Peyer's patch (tissue), 4 donors: Measurements from ENCODE around the gene C1orf94. TPM values are rescaled to one million over a fixed set of nuclear protein-coding genes. Genes with fewer than 3 reads are reported as not detected.

Experiments
- DNase-seq, 3 donors: peaks; one replicate each; pipeline ENCODE4 v3.0.0-alpha.2; 2017 to 2019
- H3K27ac ChIP-seq, 4 donors: fragments of 200-600 bp; sonication (generic); one replicate each; pipeline ENCODE4 v1.5.1; 2016 to 2019
- H3K27me3 ChIP-seq, 2 donors: fragments of 200-600 bp; sonication (generic); one replicate each; pipeline ENCODE4 v1.5.1; 2019
- H3K36me3 ChIP-seq, 3 donors: fragments of 200-600 bp; sonication (generic); one replicate each; pipeline ENCODE4 v1.5.1; 2016 to 2019
- H3K4me1 ChIP-seq, 4 donors: fragments of 200-600 bp; sonication (generic); one replicate each; pipeline ENCODE4 v1.5.1; 2016 to 2019
- H3K4me3 ChIP-seq, 4 donors: fragments of 200-600 bp; sonication (generic); 1 replicate in 3 of 4; 2 replicates in 1 of 4; pipeline ENCODE4 v1.5.1; 2016 to 2019; ENCODE audit warnings: mild to moderate bottlenecking in 1 of 4
- H3K9me3 ChIP-seq, 4 donors: fragments of 200-600 bp; sonication (generic); one replicate each; pipeline ENCODE4 v1.5.1; 2016 to 2019; ENCODE audit warnings: mild to moderate bottlenecking in 1 of 4
- CTCF ChIP-seq, 6 experiments: fragments of 450-650 bp in 4 of 6; fragments of 200-600 bp in 2 of 6; sonication (generic) in 1 of 6; IDR thresholded peaks; one replicate each; pipeline ENCODE4 v1.5.1; 2017 to 2019; ENCODE audit warnings: antibody characterized with exemption in 6 of 6, mild to moderate bottlenecking in 3 of 6, moderate library complexity in 1 of 6
- POLR2A ChIP-seq, 2 donors: fragments of 450-650 bp; IDR thresholded peaks; one replicate each; pipeline ENCODE4 v1.5.1; 2017; ENCODE audit warnings: antibody characterized with exemption in 2 of 2, mild to moderate bottlenecking in 2 of 2, moderate library complexity in 2 of 2
- total RNA-seq, 4 donors: library from RNA; depleted of rRNA; stranded (reverse); fragments of >200 nt; gene quantifications; one replicate each; pipeline ENCODE4 v1.1.0, GENCODE V29; 2016

C1orf94 gene
- total RNA-seq, 4 donors from 2014 or later: not detected

- H3K36me3 ChIP-seq: no peaks in the 10 kb centered on the region
- H3K4me1 ChIP-seq: no peaks in the 10 kb centered on the region
- no peaks in the 10 kb centered on the region for H3K27me3 ChIP-seq
- DNase-seq: no peak
- no peak overlapping the region for H3K27ac ChIP-seq
- TF ChIP-seq CTCF (IDR thresholded peaks at IDR 0.05) (no peak), POLR2A (IDR thresholded peaks at IDR 0.05) (no peak)
- no peaks in the 10 kb centered on the region for H3K9me3 ChIP-seq
- H3K4me3 ChIP-seq: no peak overlapping the region
Measured at GRCh38 chr1:34263406-34263805, 86.7 kb downstream of the C1orf94 start.

GRCh38 chr1:34265396-34265795 lies 88.7 kb downstream of the C1orf94 start:
- Histone ChIP-seq H3K36me3 (no peaks in the 10 kb centered on the region), H3K27me3 (no peaks in the 10 kb centered on the region), H3K27ac (no peak overlapping the region), H3K4me1 (no peaks in the 10 kb centered on the region), H3K9me3 (no peaks in the 10 kb centered on the region), H3K4me3 (no peak overlapping the region)
- no peak for DNase-seq
- TF ChIP-seq POLR2A (IDR thresholded peaks at IDR 0.05) (no peak), CTCF (IDR thresholded peaks at IDR 0.05) (no peak)

GRCh38 chr1:34266127-34266951 lies 89.6 kb downstream of the C1orf94 start:
- H3K27me3 ChIP-seq: no peaks in the 10 kb centered on the region
- no peaks in the 10 kb centered on the region for H3K9me3 ChIP-seq
- no peak for DNase-seq
- no peaks in the 10 kb centered on the region for H3K4me1 ChIP-seq
- no peaks in the 10 kb centered on the region for H3K36me3 ChIP-seq
- H3K4me3 ChIP-seq: no peak overlapping the region
- H3K27ac ChIP-seq: no peak overlapping the region
- no peak for TF ChIP-seq CTCF (IDR thresholded peaks at IDR 0.05)
- TF ChIP-seq POLR2A (IDR thresholded peaks at IDR 0.05): no peak

GRCh38 chr1:34267326-34267725 lies 90.6 kb downstream of the C1orf94 start:
- Histone ChIP-seq H3K36me3 (no peaks in the 10 kb centered on the region), H3K27me3 (no peaks in the 10 kb centered on the region), H3K9me3 (no peaks in the 10 kb centered on the region), H3K4me1 (no peaks in the 10 kb centered on the region), H3K27ac (no peak overlapping the region), H3K4me3 (no peak overlapping the region)
- TF ChIP-seq CTCF (IDR thresholded peaks at IDR 0.05): no peak
- TF ChIP-seq POLR2A (IDR thresholded peaks at IDR 0.05): no peak
- DNase-seq: no peak

- Histone ChIP-seq H3K36me3 (no peaks in the 10 kb centered on the region), H3K4me1 (no peaks in the 10 kb centered on the region), H3K4me3 (no peak overlapping the region), H3K27me3 (no peaks in the 10 kb centered on the region), H3K9me3 (no peaks in the 10 kb centered on the region), H3K27ac (no peak overlapping the region)
- TF ChIP-seq CTCF (IDR thresholded peaks at IDR 0.05) (no peak), POLR2A (IDR thresholded peaks at IDR 0.05) (no peak)
- no peak for DNase-seq
Measured at GRCh38 chr1:34268311-34268954, 91.7 kb downstream of the C1orf94 start.

Other genes starting within 250 kb of the C1orf94 start
- gene CSMD2, start 11.7 kb upstream of the C1orf94 start, total RNA-seq: 1 to 10 TPM in 1 of 4 donors, under 1 TPM in 3; under 0.01 to 1.2 (median 0.70) TPM